ENCODE data around the gene OR2F2.

The OR2F2 gene, protein sequence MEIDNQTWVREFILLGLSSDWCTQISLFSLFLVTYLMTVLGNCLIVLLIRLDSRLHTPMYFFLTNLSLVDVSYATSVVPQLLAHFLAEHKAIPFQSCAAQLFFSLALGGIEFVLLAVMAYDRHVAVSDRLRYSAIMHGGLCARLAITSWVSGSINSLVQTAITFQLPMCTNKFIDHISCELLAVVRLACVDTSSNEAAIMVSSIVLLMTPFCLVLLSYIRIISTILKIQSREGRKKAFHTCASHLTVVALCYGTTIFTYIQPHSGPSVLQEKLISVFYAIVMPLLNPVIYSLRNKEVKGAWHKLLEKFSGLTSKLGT

GRCh38 chr7:143934526-143935325 is at the start of gene OR2F2:
Gene OR2F2, plus strand, starts transcription at chr7:143935233. Its CDS starts 0 bp downstream, at chr7:143935233.
- no peak for DNase-seq

GRCh38 chr7:143885951-143886350 is 49.1 kb upstream of the OR2F2 start:
- no peak for DNase-seq

DNA sequence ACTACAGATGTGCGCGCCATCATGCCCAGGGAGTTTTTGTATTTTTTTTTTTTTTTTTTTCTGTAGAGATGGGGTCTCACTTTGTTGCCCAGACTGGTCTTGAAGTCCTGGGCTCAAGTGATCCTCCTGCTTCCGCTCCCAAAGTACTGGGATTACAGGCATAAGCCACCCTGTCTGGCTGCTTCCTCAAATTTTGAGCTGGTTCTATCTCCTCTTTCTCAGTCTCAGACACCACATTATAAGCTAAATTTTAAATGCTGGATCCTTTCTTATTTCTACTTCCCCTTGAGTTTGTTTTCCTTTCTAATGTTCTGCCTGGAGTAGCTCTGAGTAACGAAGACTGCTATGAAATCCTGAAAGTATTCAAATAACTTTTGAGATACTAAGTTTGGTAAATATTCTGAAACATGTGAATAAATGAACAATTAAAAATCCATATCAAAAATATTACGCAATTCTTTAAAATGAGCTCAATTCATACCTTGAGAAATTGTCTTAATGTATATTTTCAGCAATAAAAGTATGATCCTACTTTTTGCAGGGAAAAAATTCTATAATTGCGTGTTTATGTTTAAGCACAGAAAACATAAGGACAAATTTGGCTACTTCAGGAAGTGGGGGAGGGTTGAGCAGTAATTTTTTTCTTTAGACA is 48.1 kb upstream of the OR2F2 start:
- no peak for DNase-seq

DNA sequence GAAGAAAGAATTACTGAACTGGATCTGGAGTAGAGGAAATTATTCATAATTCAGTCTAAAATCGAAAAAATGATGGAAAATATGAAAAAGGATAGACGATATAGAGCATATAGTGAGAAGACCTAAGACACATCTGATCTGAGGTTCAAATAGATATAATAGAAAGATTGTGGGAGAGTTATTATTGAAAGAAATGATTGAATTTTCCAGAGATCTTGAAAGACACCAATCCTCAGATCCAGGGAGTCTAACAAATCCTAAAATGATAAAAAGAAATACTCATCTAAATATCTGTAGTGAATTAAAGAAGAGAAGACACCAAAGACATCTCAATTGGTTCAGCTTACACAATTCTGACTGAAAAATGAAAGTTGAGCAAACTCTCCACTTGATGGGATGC is 46.0 kb upstream of the OR2F2 start:
- DNase-seq, result no peak

GRCh38 chr7:143890558-143890957 is 44.5 kb upstream of the OR2F2 start:
- DNase-seq, result no peak

DNA sequence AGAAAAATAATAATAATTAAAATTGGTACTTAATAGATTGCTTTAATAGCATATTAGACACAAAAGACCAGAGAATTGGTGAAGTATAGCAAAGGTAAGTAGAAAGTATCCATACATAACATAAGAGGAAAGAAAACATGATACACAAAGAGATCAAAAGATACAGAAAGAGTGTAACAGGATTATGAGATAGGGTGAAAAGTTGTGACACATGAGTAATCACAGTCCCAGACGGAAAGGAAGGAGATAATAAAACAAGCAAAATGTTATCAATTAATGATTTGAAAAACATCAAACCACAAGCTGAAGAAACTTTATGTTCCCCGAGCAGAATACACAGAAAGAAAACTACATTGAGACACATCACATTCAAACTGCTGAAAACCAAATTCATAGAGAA is 43.6 kb upstream of the OR2F2 start:
- no peak for DNase-seq

- DNase-seq, result peak; percentile 23
Measured at GRCh38 chr7:143892527-143893300, 42.3 kb upstream of the OR2F2 start.

GRCh38 chr7:143896667-143897066 is 38.4 kb upstream of the OR2F2 start:
- DNase-seq, result no peak

DNA sequence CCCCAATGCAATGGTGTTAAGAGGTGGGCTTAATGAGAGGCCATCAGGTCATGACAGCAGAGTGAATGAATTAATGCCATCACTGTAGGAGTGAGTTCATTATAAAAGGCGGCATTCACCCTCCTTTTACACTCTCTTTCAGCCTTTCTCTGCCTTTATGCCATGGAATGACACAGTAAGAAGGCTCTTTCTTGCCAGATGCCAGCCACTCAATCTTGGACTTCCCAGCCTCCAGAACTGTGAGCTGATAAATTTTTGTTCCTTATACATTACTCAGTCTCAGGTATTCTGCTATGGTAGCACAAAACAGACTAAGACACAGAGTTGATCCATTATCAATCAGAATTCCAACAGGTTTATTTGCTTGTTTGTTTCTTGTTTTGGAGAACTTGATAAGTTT is 36.2 kb upstream of the OR2F2 start:
- no peak for DNase-seq

DNA sequence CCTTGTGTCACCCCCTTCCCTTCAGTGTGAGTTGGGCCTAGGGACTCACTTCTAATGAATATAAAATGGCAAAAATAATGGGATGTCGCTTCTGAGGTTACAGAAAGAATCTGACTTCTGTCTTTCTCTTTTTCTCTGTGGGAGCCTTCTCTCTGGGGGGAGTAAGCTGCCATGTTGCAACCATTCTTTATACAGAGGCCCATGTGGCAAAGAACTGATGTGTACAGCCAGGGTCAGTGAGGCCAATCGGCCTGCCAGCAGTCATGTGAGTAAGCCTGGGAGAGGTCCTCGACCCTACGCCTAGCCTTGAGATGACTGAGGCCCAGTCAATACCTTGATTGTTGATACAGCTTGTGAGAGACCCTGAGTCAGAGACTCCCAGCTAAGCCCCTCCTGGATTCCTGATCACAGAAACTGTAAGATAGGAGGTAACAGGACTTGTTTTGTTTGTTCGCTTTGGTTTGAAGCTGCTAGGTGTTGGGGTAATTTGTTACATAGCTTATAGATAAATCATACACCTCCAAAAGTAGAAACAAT is 34.7 kb upstream of the OR2F2 start:
- no peak for DNase-seq

DNA sequence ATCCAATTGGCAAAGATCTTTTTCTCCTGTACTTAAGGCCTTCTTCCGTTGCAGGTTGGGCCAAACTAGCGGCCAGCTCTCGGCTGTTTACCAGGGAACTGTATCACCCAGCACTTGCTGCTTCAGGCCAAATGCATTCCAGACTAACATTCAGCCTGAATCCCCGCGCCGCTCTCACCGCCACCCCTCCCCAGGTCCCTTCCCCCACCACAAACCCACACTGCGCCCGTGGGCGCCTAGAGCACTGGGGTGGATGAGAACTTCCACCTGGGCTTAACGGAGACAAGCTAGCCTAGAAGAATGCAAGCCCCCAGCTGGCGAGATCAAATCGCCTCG is 33.7 kb upstream of the OR2F2 start:
- no peak for DNase-seq

GRCh38 chr7:143901668-143902331 is 33.2 kb upstream of the OR2F2 start, which contains the start of gene TCAF1:
Gene TCAF1, minus strand, starts transcription at chr7:143902176. Its CDS starts 25,568 bp downstream, at chr7:143876608.
- peak; percentile 91 for DNase-seq

DNA sequence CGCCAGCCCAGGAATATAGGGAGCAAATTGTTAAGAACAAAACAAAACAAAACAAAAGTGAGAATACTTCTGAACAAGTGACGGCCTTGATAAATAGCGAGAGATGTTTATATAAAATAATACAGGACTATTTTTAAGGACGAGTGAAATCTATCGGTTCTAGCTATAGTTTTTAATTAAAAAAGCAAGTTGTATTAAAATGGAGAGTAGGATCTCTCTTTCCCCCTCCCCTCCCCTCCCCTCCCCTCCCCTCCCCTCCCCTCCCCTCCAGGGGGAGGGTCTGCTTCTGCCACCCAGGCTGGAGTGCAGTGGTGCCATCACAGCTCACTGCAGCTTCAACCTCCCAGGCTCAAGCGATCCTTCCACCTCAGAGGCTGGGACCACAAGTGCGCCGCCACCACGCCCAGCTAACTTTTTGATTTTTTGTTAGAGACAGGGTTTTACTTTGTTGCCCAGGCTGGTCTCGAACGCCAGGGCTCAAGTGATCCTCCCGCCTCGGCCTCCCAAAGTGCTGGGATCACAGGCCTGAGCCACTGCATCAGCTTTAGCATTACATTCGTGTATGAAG is 32.6 kb upstream of the OR2F2 start:
- DNase-seq, result no peak

DNA sequence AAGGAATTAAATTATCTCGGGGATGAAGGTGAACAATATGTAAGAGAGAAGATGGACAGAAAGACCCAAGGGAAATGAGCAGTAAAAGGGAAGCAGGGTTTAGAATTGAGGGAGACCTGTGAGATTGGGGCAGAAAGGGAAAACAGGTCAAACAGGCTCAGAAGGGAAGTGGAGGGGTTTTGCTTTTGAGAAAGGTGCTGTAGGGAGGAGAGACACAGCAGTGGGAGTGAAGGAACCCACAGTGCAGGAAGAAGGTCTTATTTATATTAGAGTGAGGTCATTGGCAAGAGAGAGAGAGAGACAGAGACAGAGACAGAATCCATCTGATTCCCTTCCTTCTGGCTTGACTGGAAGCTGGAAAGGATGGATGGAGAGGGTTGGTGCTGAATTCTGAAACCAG is 29.5 kb upstream of the OR2F2 start:
- DNase-seq, result no peak

- DNase-seq, result no peak
Measured at GRCh38 chr7:143906151-143906550, 28.9 kb upstream of the OR2F2 start.

DNA sequence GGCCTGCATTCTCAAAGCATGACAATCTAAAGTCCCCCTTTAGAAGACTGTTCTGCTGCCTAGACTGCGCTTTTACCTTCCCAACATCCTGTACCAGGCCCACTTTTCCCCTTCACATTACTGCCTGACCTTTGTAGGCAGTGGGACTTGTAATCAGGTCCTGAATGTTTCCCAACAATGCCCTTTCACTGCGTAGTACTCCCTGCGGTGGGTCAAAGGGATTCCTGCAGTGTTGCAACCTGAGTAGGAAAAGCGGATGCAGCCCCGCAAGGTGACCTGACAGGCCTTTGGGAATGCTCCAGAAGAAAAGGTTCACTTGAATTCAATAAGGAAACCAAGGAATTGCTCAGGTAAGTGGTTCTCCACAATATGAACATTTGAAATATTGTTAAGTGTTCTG is 28.1 kb upstream of the OR2F2 start:
- DNase-seq, result no peak

DNA sequence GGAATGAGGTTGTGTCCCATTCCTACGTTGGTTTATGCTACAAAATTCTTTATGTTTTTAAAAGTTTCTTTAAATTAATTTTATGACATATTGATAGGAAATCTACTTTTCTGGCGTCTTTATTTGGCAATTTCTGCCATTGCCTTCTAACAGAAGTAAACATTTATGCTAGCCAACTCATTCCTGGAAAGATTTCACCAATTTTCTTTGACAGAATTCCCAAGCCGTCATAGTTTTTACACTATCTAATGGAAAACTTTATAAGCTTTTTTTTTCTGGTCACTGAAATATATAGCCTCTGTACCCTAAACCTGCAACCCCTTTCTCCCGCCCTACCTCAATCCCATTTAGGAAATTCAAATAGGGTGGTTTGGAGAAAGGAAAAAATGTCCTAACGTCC is 26.9 kb upstream of the OR2F2 start:
- no peak for DNase-seq

GRCh38 chr7:143909863-143910262 is 25.2 kb upstream of the OR2F2 start:
- no peak for DNase-seq

DNA sequence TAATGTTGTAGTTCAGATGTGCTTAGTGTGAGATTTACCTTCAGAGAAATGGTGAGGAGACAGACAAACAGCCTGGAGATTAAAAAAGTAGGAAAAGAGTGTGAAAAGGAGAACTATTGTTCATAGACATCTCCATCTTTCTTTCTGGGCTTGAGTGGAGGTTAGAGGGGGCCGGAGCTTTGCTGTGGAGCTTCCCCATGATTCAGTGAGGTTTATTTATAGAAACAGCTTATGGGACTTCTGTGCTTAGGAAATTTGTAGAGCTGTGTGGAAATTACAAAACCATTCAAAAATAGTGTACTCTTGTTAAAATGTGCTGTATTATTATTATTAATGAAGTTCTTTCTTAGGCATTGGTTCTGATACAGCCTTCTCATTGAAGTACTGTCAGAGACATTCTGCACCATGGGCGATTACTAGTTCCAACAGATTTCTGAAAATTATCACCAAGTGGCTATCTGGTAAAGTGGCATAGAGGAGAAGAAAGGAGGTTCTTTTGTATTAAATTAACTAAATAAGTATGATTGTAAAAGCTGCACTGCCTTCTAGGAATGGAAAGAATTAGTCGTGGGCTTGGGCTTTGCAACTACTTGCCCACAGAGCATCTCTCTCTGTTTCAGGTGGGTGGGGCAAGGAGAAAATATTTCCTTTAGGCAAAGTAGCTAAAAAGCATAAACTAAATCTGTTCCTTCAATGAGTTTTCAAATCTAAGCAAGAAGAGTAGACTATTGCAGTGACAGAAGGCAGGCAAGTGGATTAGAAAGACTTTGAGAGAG is 24.4 kb upstream of the OR2F2 start:
- DNase-seq, result no peak

- DNase-seq, result no peak
Measured at GRCh38 chr7:143913945-143914615, 21.0 kb upstream of the OR2F2 start.
